Astrocyte (in vitro differentiated cells and primary cell): Measurements from ENCODE around the gene IP6K2. TPM values are rescaled to one million over a fixed set of nuclear protein-coding genes. Genes with fewer than 3 reads are reported as not detected.

Experiments used
- DNase-seq: peaks from one replicate; pipeline ENCODE4 v3.0.0-alpha.2; 2010; ENCODE audit warnings: low read depth
- FAIRE-seq: peaks from 2 replicates; lab custom pipeline; 2011; peaks lifted over from hg19 to GRCh38; lab: Jason Lieb, UNC
- H2AFZ ChIP-seq: 2 replicates; pipeline ENCODE4 v1.6.0; 2012; ENCODE audit warnings: low read depth, low read length, inconsistent platforms
- H3K27ac ChIP-seq: 2 replicates; pipeline ENCODE4 v1.5.1; 2011; ENCODE audit warnings: low read depth, low read length, inconsistent platforms
- H3K27me3 ChIP-seq: 2 replicates; pipeline ENCODE4 v1.6.0; 2011; ENCODE audit warnings: low read length, inconsistent platforms; ENCODE audit not compliant: insufficient read depth
- H3K36me3 ChIP-seq: 2 replicates; pipeline ENCODE4 v1.5.1; 2011; ENCODE audit warnings: low read length, inconsistent platforms; ENCODE audit not compliant: insufficient read depth
- H3K4me1 ChIP-seq: 2 replicates; pipeline ENCODE4 v1.5.1; 2011; ENCODE audit warnings: low read length, inconsistent platforms; ENCODE audit not compliant: insufficient read depth
- H3K4me2 ChIP-seq: 2 replicates; pipeline ENCODE4 v1.6.0; 2012; ENCODE audit warnings: low read length, inconsistent platforms
- H3K4me3 ChIP-seq: 2 replicates; pipeline ENCODE4 v1.5.1; 2011; ENCODE audit warnings: low read depth, mild to moderate bottlenecking, low read length, inconsistent platforms; ENCODE audit not compliant: insufficient read depth
- H3K79me2 ChIP-seq: 2 replicates; pipeline ENCODE4 v1.6.0; 2012; ENCODE audit warnings: mild to moderate bottlenecking, low read length, inconsistent platforms; ENCODE audit not compliant: insufficient read depth
- H3K9ac ChIP-seq: 2 replicates; pipeline ENCODE4 v1.6.0; 2012; ENCODE audit warnings: mild to moderate bottlenecking, low read length, inconsistent platforms
- H3K9me3 ChIP-seq: 2 replicates; pipeline ENCODE4 v1.5.1; 2012; ENCODE audit warnings: low read depth, mild to moderate bottlenecking, low read length, inconsistent platforms; ENCODE audit not compliant: insufficient read depth
- H4K20me1 ChIP-seq: 2 replicates; pipeline ENCODE4 v1.6.0; 2012; ENCODE audit warnings: low read length, inconsistent platforms; ENCODE audit not compliant: insufficient read depth
- H3K27ac Mint-ChIP-seq: one replicate; pipeline ENCODE4 v1.8.0; 2021; ENCODE audit warnings: mild to moderate bottlenecking, mixed read lengths; ENCODE audit not compliant: unreplicated experiment
- H3K27me3 Mint-ChIP-seq: one replicate; pipeline ENCODE4 v1.8.0; 2021; ENCODE audit warnings: low read depth, mixed read lengths; ENCODE audit not compliant: unreplicated experiment
- H3K36me3 Mint-ChIP-seq: one replicate; pipeline ENCODE4 v1.8.0; 2021; ENCODE audit warnings: low read depth, mixed read lengths; ENCODE audit not compliant: unreplicated experiment
- H3K4me1 Mint-ChIP-seq: one replicate; pipeline ENCODE4 v1.8.0; 2021; ENCODE audit warnings: low read depth, mixed read lengths; ENCODE audit not compliant: unreplicated experiment
- H3K4me3 Mint-ChIP-seq: one replicate; pipeline ENCODE4 v1.8.0; 2021; ENCODE audit warnings: mild to moderate bottlenecking, moderate library complexity, mixed read lengths; ENCODE audit not compliant: unreplicated experiment
- H3K9me3 Mint-ChIP-seq: one replicate; pipeline ENCODE4 v1.8.0; 2021; ENCODE audit warnings: mild to moderate bottlenecking, mixed read lengths; ENCODE audit not compliant: unreplicated experiment
- CTCF ChIP-seq: IDR thresholded peaks from 2 replicates; pipeline ENCODE4 v1.5.1; 2011; ENCODE audit warnings: low read depth, mild to moderate bottlenecking, inconsistent platforms, low read length, moderate library complexity; ENCODE audit not compliant: insufficient read depth
- EZH2 ChIP-seq: IDR thresholded peaks from 2 replicates; pipeline ENCODE4 v1.6.1; 2012; ENCODE audit warnings: mild to moderate bottlenecking, low read length, inconsistent platforms; ENCODE audit not compliant: insufficient read depth
- total RNA-seq: library from RNA; stranded (reverse); gene quantifications from 2 replicates; pipeline ENCODE4 v1.2.1, GENCODE V29; 2021

Gene IP6K2
- total RNA-seq, 1 donor from 2014 or later = 104 TPM

DNA sequence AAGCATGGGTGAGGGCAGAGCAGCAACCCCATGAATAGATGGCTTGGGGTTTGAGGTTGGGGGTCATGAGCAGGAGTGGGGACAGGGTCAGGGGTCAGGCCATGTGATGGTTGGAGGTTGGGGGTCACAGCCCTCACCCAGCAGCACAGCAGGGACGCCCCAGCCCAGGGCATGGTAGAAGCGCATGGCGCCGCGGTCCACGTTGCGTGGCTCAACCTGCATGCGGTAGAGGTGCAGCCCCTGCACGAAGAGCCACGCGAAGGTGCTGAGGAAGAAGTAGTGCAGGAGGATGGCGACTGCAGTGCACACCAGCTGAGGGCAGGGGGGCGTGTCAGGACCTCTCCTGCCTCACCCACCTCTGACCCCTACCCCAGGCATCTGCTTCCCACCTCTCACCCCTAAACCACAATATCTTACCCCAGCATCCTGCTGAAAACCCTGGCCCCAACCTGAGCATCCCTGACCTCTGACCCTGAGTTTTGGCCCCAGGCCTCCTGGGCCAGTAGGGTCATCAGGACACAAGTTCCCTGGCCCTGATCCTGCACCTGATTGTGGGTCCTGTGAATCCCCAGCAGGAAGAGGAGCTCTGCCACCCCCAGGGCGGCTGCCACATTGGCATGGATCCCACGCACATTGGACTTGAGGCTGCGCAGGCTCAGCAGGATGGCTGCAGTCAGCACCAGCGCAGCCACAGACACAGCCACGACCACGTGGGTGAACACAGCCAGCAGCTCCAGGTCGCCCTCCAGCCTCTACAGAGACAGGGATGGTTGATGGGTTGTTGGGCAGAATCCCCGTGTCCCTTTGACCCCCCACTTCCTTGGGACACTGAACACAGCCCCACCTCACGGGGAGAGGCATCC lies 71.9 kb downstream of the IP6K2 start:
- no peaks in the 10 kb centered on the region for H3K4me1 Mint-ChIP-seq
- TF ChIP-seq EZH2 (no peak), CTCF (no peak)
- no peak overlapping the region for H3K4me3 Mint-ChIP-seq
- no peak overlapping the region for H3K27ac Mint-ChIP-seq
- DNase-seq (no peak), FAIRE-seq (no peak)
- Histone ChIP-seq H3K27ac (no peak overlapping the region), H3K36me3 (no peaks in the 10 kb centered on the region), H3K4me3 (no peak overlapping the region), H3K4me2 (no peak overlapping the region), H2AFZ (no peak overlapping the region), H3K79me2 (no peaks in the 10 kb centered on the region), H3K9ac (no peak overlapping the region), H3K4me1 (no peaks in the 10 kb centered on the region), H3K9me3 (no peaks in the 10 kb centered on the region), H4K20me1 (no peaks in the 10 kb centered on the region), H3K27me3 (no peaks in the 10 kb centered on the region)
- H3K36me3 Mint-ChIP-seq = peaks cover 12% of the 10 kb centered on the region
- H3K27me3 Mint-ChIP-seq = peaks cover 11% of the 10 kb centered on the region
- H3K9me3 Mint-ChIP-seq = no peaks in the 10 kb centered on the region

- H3K4me1 ChIP-seq = no peaks in the 10 kb centered on the region
- DNase-seq (no peak), FAIRE-seq (no peak)
- H3K27me3 ChIP-seq = no peaks in the 10 kb centered on the region
- H3K4me1 Mint-ChIP-seq = no peaks in the 10 kb centered on the region
- no peak overlapping the region for H3K27ac Mint-ChIP-seq
- H3K79me2 ChIP-seq = no peaks in the 10 kb centered on the region
- H3K9ac ChIP-seq = no peak overlapping the region
- no peak for TF ChIP-seq EZH2
- TF ChIP-seq CTCF = no peak
- H3K4me3 Mint-ChIP-seq = no peak overlapping the region
- peaks cover 13% of the 10 kb centered on the region for H3K27me3 Mint-ChIP-seq
- no peaks in the 10 kb centered on the region for H4K20me1 ChIP-seq
- H3K4me3 ChIP-seq = no peak overlapping the region
- H2AFZ ChIP-seq = no peak overlapping the region
- no peaks in the 10 kb centered on the region for H3K9me3 Mint-ChIP-seq
- no peaks in the 10 kb centered on the region for H3K9me3 ChIP-seq
- no peaks in the 10 kb centered on the region for H3K36me3 ChIP-seq
- no peak overlapping the region for H3K4me2 ChIP-seq
- H3K36me3 Mint-ChIP-seq = peaks cover 22% of the 10 kb centered on the region
- H3K27ac ChIP-seq = no peak overlapping the region
These were observed 74.4 kb downstream of the IP6K2 start for GRCh38 chr3:48642605-48643004.

DNA sequence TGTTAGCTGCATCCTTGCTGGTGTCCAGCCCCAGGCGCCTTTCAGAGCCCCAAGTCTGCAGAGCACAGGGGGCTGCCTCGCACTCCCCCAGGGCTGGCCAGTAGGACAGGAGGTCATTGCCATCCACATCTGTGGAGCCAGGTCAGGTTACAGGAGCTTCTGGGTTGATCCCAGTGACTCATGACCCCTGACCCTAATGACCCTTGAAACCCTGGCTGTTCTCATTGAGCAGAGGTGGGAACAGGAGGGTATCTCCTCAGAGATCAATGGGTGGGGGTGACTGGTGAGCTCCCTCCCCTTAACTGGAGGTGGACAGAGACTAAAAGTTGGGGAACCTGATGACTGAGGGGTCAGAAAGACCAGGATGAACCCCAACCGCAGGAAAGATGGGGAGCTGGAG lies 75.6 kb downstream of the IP6K2 start:
- H3K4me3 ChIP-seq = no peak overlapping the region

More for the DNA sequence above, 75.6 kb downstream of the IP6K2 start:
- Mint-ChIP-seq H3K27me3 (peaks cover 12% of the 10 kb centered on the region), H3K4me1 (peaks cover 4% of the 10 kb centered on the region), H3K36me3 (peaks cover 22% of the 10 kb centered on the region), H3K27ac (no peak overlapping the region), H3K9me3 (no peaks in the 10 kb centered on the region), H3K4me3 (no peak overlapping the region)
- FAIRE-seq (no peak), DNase-seq (no peak)
- H3K27me3 ChIP-seq = no peaks in the 10 kb centered on the region
- H3K4me1 ChIP-seq = peaks cover 1% of the 10 kb centered on the region
- H3K9ac ChIP-seq = no peak overlapping the region
- H3K9me3 ChIP-seq = no peaks in the 10 kb centered on the region
- no peaks in the 10 kb centered on the region for H3K79me2 ChIP-seq
- H3K27ac ChIP-seq = no peak overlapping the region
- H4K20me1 ChIP-seq = no peaks in the 10 kb centered on the region
- no peak overlapping the region for H3K4me2 ChIP-seq
- H2AFZ ChIP-seq = no peak overlapping the region
- TF ChIP-seq CTCF (no peak), EZH2 (no peak)
- no peaks in the 10 kb centered on the region for H3K36me3 ChIP-seq
